Activated CD4-positive, alpha-beta T cell treated with anti-CD3 and anti-CD28 coated beads, Interleukin-2, amount 50 U/mL, for 24 hours (primary cell): ENCODE measurements around the gene ACSF2.

Experiments
- DNase-seq, 2 donors: peaks; one replicate each; pipeline ENCODE4 v3.0.0-alpha.2; 2020; ENCODE audit warnings: low read depth in 1 of 2, low spot score in 1 of 2

Gene ACSF2

DNA sequence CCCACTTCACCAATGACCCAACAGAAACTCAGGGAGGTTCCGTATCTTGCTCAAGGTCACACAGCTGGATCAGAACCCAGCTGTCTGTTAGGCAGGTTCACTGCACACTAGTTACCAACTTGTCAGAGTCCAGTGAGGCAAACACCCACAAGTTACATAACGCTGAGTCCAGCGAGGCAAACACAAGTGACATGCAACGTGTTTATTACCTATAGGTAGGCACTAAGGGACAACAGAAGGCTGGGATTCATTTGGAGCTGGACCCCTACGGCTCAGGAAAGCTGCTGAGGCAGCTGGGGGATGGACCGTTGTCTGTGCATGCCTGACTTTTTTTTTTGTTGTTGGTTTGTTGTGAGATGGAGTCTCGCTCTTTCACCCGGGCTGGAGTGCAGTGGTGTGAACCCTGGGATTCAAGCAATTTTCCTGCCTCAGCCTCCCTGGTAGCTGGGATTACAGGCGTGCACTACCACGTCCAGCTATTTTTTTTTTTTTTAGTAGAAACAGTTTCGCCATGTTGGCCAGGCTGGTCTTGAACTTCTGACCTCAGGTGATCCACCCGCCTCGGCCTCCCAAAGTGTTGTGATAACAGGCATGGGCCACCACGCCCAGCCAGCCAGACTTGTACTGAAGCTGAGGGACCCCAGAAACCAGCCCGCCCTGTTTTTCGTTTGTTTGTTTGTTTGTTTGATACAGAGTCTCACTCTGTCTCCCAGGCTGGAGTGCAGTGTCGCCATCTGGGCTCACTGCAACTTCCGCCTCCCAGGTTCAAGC lies 50.7 kb downstream of the ACSF2 start:
- DNase-seq: no peak

DNA sequence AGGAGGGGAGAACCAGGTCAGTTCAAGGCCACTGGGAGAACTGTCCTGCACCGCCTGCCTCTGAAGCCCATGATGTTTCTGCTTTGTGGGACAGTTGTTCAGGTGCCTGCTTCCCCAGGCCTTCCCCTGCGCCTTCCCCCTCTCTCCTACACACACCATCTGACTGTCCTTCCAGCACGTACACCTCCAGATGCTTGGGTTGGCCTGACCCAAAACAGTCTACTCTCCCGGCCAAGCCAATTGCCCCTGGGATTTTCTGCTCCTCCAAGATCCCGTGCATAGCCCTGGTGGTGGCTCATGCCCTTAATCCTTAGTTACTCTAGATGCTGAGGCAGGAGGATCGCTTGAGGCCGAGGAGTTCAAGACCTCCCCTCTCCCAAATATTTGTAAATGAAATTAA lies 52.0 kb downstream of the ACSF2 start:
- DNase-seq: no peak

DNA sequence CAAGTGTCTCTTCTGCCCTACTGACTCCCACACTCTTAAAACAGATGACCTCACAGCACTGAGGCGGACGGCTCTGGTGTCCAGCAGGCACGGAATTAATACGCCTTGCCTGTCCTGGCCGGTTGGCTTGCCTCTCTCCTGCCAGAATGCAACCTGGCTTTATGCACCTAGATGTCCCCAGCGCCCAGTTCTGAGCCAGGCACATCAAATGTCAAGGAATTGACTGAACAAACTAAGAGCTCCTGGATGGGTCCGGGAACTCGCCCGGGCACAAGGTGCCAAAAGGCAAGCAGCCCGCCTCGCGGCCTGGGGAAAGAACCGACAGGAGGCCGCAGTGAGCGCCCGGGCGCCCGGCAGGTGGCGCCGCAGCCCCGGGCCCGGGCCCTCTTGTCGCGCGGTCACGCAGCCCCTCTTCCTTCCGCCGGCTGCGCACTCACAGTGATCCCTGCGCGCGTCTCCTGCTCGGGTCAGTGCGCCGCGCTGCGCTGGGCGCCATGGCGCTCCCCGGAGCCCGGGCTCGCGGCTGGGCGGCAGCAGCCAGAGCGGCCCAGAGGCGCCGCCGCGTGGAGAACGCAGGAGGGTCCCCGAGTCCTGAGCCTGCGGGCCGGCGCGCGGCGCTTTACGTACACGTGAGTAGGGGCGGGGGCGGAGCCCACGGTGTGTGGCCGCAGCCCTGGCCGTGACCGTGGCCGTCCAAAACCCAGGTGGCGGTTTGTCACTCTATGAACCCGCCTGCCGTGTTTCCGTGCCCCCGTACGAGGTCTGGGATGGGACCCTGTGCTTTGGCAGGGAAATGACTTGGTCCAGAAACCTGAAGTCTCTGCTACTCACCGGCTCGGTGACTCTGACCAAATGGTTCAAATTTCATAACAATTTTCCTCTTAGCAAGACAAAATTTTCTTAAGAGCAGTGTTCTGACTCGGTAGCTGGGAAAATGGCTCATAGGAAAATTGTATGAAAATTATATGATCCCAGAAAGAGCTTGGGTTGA lies 52.7 kb downstream of the ACSF2 start, which contains the start of gene RSAD1:
RSAD1 (plus strand) TSS at position 470 of the 991 bp plus-strand sequence; CDS start at position 495, 25 bp downstream.
- peak; percentile 75 to 80 for DNase-seq

DNA sequence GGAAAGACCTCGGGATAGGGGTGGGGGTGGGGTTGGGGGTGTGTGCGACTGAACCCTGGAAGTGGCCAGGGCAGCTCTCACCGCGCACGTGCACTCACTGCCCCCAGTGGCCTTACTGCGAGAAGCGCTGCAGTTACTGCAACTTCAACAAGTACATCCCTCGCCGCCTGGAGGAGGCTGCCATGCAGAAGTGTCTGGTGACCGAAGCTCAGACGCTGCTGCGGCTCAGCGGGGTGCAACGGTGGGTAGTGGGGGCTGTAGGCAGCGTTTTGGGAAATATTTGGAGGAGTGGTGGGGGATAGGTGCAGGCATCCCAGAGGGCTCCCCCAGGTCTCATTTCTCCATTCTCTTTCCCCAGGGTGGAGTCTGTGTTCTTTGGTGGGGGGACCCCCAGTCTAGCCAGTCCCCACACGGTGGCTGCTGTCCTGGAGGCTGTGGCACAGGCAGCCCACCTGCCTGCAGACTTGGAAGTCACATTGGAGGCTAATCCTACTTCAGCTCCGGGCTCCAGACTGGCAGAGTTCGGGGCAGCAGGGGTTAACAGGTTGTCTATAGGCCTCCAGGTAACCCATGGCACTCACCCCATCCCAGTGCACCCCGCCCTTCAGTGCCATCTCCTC lies 53.6 kb downstream of the ACSF2 start:
- peak; percentile 40 to 64 for DNase-seq

DNA sequence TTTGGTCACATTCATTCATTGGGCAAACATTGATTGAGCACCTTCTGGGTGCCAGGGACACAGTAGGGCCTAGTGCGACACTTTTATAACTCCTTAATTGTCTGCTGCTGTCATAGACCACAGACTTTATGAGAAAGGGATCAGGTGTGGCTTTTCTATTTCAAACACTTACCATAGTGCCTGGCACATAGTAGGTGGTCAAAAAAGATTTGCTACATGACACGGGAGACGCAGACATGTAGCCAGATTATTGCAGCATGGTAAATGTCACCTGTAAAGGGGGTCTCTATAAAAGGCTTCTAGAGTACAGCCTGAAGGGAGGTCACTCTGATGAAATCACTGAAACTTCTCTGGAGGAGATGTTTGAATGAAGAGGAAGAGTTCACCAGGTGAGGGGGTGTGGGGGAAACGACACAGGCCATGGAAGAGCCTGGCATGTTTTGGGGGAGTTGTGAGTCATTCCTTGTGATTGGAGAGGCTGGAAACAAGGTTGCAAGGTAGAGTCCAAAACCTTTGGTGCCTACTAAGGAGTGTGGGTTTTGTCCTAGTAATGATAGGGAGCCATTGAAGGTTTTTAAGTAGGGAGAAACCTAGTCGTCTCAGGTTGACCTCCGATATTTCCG lies 54.2 kb downstream of the ACSF2 start:
- no peak for DNase-seq

DNA sequence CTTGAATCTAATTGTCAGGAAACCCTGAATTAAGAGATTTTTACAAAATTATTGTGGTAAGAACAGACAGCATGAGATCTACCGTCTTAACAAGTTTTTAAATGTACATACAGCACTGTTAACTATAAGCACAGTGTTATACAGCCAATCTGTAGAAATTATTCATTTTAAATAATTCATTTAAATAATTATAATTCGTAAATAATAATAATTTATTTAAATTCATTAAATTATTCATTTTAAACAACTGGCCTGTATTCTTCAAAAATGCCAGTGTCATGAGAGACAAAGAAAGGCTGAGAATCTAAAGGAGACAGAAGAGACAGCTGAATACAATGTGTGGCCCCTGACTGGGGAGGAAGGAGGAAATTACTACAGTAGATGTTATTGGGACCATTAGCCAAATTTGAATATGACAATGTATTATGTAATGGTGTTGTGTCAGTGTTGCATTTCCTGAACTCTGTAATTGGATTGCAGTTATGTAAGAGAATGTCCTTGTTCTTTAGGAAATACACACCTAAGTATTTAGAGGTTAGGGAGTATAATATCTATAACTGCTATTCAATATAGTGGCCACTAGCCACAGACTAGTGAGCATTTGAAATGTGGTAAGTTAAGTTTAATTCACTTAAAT lies 55.0 kb downstream of the ACSF2 start:
- no peak for DNase-seq

DNA sequence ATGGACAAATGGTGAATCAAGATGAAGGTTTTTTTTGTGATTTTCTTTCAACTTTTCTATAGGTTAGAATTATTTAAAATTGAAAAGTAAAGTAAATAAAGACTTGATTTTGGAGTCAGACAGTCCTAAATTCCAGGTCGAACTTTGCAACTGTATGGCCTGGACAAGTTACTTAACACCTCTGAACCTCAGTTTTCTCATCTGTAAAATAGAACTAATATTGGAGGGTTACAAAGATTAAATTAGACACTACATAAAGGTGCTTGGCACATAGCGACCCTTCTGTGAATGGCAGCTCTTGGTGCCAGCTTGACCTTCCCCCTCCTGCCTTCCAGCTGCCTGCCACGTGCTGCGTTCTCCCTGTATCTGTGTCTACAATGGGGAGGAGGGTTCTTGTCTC lies 55.6 kb downstream of the ACSF2 start:
- no peak for DNase-seq

- no peak for DNase-seq
Observed at GRCh38 chr17:50482110-50482509, 56.1 kb downstream of the ACSF2 start.

DNA sequence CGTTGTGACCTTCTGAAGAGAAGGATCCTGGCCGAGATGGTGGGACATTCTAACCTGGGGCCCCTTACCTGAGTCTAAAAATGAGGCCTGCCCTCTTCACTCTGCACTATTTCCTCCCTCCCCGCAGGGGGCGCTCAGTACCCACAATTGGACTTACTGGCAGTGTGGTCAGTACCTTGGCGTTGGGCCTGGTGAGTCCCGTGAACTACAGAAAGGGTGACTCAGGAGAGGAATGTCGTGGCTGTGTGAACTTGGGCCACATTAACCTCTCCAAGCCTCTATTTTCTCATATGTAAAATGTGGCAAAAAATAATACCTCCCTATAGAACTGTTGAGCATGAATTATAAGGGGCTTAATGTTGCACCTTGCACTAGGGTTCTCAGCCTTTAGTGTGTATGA lies 56.5 kb downstream of the ACSF2 start:
- DNase-seq: peak; percentile 58

DNA sequence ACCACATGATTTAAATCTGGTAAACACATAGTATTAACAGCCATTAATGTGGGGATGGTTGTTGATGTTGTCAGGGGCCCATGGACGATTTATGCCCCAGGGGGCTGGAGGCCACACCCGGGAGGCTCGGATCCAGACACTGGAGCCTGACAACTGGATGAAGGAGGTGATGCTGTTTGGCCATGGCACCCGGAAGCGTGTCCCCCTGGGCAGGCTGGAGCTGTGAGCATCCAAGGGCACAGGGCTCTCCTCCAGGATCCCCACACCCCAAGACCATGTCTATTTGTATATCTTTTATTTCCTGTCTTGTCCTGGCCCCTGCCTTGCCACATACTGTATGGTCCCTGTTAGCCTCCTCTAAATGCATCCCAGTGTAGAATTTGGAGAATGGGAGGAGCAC lies 57.2 kb downstream of the ACSF2 start:
- no peak for DNase-seq

GRCh38 chr17:50484386-50485155 lies 58.6 kb downstream of the ACSF2 start:
- no peak for DNase-seq

- DNase-seq: no peak
Observed at GRCh38 chr17:50487213-50488096, 61.4 kb downstream of the ACSF2 start.

DNA sequence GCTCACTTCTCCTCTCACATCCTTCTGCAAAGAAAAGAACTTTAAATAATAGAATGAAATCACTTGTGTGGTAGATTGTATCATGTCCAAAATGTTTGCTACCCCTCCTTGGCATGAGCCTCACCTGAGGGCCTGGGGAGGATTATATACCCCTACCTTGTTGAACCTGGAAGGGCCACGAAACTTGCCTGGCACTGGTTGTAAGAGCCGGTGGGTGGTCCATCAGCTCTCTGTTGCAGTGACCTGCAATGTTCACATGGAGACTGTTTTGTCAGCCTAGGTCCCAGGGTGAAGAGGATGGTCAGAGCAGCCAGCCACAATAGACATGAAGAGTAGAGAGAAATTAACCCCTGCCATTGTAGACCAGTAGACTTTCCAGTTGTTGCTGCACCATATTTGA lies 62.9 kb downstream of the ACSF2 start:
- no peak for DNase-seq

- DNase-seq: no peak
Observed at GRCh38 chr17:50491505-50491904, 65.5 kb downstream of the ACSF2 start.

GRCh38 chr17:50492214-50492613 lies 66.2 kb downstream of the ACSF2 start:
- no peak for DNase-seq

- no peak for DNase-seq
Observed at GRCh38 chr17:50493744-50494143, 67.7 kb downstream of the ACSF2 start.

DNA sequence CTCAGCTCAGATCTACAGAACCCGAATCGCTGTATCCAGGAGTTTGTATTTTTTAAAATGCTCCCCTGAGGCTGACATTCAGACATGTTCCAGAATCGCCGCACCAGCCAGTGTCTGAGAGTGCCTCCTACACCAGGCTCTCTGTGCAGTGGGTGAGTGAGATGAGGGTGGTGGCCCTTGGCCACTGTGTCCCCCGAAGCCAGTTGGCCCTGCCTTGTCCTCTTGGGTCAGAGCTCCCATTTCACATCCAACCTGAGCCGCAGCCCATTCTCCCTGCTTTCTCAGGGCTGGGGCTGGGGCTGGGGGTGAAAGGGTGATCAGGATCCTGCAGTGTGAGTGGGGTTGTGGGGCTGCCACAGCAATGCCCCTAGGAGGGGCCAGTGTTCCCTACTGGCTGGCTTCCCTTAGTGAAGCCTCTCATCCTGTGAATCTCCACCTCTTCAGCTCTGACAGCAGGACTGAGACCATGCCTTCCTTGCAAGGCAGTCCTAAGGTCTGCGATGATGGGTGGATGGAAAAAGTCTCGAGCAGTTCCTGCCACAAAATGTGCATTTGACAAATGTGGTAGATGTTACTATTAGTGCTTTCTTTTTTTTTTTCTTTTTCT lies 69.3 kb downstream of the ACSF2 start:
- DNase-seq: no peak

- no peak for DNase-seq
Observed at GRCh38 chr17:50495918-50496317, 69.9 kb downstream of the ACSF2 start.
